COLO668 (cell line): ENCODE results near the gene KLHL6.
A peak's percentile ranks its signal among the peaks of the same experiment; 100 is the strongest.
"Not testable (repeated sequence)": the region's sequence is repeated elsewhere in the genome, so short reads cannot be mapped to it uniquely, and the experiment has no call there.

Source experiments
- DNase-seq: peaks from one replicate; lab custom pipeline; 2025; ENCODE audit not compliant: unreplicated experiment; lab: John Stamatoyannopoulos, UW

The KLHL6 gene

DNA sequence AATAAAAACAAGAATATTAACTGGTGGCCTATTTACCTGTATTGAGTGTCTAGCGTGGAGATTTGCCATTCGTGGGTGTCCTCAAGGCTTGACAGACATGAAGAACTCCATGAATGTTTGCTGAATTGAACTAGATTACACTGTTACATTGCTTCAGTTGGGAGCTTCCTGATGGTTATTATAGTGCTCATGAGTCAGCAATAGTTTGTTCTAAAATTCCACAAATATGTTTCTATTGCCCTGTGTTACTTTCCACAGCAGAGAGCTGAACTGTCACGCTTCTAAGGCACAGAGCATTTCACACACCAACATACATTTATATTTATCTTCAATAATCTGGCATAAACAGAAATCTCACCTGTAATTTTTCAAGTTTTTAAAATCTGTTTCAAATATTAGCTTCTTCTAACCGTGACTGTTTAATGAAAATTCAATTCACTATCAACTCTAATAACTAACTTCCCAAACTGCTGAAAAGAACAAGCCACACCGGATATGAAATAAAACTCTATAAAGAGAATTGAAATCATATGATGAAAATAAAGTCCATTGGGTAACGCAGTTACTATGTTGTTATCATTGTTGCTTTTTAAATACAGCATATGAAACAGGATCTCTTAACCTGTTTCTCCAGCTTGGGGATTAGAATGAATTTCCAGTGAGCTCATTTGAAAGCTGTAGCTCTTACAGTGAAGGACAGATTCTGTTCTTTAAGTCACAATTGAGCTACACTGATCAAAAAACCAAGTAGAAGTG is 65.9 kb downstream of the KLHL6 start:
- DNase-seq, result no peak

DNA sequence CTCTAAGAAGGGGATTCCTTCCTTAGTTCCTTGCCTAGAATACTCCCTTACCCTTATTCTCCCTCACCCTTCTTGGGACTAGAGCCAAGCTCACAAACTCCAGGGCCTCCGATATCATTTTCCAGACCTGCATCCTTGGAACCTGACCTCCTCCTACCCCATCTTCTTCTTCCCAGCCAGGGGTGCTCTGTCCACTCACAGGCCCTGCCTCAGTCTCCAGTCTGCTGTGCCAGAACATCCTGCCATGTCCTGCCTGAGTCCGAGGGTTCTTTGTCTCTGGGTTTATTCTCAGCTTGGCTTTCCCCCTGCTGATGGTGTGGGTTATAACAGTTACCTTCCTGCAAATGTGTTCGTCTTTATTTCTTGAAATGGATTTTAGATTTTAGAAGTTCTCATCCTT is 67.2 kb downstream of the KLHL6 start:
- DNase-seq, result no peak

DNA sequence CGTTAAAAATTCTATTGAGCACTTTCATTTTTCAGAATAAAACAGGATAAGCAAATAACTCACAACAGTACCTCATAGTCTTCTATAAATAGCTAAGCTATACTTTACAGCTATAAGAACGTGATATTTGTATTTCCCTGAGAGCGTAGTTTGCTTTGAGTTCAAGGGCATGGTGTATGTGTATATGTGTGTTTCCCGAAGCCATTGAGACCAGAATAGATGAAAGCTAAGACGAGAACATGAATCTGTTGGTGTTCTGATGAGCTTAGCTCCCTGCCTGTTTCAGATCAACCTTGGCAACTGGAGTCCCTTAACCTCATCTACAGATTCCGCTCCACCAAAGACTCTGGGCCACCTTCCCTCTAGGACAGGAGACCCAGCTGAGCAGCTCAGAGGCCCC is 67.6 kb downstream of the KLHL6 start:
- DNase-seq, result no peak

DNA sequence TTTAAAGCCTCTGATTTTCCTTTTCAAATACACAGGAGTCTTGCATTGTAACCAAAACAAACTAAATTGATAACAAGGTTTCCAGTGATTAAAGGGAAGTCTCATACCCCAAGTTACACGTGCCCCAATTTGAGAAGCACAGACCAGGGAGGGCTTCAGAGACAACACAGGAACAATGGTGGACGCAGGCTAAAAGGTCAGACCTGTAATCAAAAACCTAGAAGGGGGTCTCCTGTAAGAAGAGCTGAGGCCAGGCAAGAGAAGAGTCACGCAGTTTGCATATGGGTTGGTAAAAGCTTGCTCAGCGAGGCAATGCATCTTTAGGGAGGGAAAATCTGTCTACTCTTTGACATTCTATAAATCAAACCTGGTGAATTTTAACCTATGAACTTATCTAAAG is 68.5 kb downstream of the KLHL6 start:
- no peak for DNase-seq

DNA sequence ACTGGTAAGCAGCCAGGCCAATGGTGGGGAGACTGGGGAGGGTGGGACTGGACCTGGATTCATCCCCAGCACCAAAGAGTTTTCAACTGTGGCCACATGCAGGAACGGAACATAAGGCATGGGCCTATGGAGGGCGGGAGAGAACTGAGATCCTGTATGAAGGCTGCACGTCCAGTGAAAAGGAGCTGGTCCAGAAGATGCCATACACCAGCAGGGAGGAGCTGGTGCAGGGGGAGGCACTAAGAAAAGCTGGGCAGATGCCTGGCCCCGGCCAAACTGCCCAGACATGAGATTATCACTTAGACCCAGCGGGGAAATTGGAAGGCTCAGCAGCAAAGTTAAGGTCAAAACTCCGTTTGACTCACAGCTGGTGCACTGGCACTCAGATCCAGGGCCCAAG is 69.0 kb downstream of the KLHL6 start:
- DNase-seq, result no peak

DNA sequence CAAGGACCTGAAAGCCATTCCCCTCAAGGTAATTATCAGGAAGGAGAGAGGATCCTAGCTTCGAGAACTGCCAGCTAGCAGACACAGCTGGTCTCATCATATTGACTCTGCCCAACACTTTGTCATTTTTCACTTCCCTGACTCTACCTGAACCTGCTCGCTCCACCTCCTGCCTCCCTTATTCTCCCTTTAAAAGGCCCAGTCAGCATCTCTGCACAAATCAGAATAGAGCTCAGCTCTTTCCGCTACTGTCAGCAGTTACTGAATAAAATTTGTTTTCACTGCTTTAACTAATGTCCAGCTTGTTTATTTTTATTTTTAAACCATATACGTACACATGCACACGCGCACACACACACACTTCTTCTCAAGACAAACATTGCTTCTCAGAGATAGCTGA is 69.9 kb downstream of the KLHL6 start:
- no peak for DNase-seq

DNA sequence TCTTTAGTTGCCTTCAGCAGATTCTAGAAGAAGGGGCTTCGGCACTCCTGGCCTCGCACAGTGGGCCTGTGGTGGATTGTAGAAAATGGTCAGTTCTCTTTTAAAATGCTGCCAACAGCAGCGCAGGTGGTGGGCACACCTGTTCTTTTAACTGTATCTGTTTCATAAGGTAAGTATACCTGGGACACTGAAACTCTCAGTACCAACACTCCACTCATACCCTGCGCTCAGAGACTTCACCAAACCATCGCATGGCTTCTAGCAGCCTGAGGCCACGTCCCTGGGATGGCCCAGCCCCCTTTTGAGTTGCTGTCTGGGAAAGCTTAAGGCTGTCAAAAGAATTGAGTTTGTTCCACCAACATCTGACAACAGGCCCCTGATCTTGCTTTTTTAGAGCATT is 70.4 kb downstream of the KLHL6 start:
- DNase-seq, result no peak

DNA sequence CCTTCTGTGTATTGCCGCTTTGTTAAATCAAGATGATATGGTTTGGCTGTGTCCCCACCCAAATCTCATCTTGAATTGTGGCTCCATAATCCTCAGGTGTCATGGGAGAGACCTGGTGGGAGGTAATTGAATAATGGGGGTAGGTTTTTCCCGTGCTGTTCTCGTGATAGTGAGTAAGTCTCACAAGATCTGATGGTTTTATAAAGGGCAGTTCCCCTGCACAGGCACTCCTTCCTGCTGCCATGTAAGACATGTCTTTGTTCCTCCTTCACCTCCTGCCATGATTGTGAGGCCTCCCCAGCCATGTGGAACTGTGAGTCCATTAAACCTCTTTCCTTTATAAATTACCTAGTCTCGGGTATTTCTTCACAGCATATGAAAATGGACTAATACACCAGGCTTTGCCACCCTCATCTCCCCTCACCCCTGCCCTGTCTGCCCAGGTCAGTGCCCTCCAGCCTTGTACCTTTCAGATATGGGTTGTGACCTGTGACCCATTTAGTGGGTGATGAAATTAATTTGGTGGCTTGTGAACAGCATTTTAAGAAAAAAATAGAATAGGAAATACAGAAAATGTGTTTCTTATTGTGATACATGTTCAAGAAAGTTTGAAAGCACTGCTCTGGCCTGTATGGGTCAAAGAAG is 71.0 kb downstream of the KLHL6 start:
- no peak for DNase-seq

DNA sequence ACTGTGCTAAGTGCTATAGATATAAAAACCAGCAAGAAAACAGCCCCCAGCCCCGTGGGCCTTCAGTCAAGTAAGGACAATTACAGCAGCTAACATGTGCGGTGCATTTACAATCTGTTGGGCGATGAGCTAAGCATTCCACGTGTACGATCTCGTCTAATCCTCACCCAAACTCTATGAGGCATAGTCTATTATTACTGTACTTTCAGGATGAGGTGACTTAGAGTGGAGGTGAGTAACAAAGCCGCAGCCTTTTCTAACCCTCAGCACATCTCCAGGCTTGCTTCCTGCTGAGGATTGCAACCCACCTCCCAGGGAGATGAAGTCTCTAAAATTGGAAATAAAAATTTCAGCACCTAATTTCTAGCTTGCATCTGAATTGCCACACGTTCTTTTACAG is 73.9 kb downstream of the KLHL6 start:
- DNase-seq, result no peak

DNA sequence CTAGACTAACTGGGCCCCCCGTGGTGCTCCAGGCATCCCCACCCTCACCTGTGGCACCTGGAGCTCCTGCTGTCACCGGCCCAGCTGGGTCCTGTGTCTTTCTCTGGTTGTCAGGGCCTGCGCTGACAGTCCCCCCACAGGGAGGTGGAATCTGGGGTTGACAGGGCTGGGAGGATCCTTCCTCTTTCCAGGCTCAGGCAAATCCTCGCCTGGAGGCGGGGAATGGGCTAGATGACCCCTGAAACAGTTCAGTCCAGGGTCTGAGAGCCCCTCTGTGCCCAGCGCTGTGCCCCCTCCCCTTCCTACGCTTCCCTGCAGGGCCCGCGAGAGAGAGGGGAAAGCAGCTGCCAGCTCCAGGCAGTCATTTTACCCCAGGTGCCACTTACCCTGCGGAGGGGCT is 77.0 kb downstream of the KLHL6 start:
- DNase-seq, result peak; percentile 4

DNA sequence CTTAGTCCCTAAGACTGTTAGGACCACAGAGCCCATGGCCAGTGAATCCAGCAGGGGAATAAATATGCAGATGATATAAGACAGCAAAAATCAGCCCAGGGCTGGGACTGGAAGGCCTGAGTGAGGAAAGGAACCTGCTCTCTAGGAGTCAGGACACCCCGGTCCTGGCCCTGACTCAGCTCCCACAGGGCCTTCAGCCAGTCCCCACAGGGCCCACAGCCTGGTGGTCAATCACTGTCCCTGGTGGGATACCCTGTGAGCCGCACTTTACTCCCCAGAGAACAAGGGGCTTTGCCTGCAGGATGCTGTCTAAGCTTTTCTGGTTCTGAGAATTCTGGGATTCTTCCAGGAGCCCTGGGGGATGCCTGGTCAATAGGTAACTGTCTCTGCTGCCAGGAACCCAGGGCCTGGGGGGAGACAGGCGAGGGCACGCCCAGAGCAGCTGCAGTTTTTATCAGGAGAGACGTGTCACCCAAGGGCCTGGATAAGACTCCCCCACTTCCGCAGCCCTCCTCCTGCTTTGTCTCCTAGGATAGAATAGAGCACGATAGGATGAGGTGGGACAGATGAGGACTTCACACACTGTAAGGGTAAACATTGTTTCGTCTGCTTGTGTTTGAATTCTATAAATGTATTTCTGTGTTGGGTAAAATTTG is 77.6 kb downstream of the KLHL6 start:
- DNase-seq, result no peak

DNA sequence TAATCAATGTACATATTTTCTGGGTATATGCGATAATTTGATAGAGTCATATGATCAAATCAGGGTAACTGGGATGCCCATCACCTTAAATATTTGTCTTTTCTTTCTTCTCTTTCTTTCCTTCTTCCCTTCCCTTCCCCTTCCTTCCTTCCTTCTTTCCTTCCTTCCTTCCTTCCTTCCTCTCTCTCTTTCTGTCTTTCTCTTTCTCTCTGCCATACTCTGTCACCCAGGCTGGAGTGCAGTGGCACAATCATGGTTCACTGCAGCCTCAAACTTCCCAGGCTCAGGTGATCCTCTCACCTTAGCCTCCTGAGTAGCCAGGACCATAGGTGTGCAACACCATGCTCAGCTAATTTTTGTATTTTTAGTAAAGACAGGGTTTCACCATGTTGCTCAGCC is 79.7 kb downstream of the KLHL6 start:
- DNase-seq, result not testable (repeated sequence)

DNA sequence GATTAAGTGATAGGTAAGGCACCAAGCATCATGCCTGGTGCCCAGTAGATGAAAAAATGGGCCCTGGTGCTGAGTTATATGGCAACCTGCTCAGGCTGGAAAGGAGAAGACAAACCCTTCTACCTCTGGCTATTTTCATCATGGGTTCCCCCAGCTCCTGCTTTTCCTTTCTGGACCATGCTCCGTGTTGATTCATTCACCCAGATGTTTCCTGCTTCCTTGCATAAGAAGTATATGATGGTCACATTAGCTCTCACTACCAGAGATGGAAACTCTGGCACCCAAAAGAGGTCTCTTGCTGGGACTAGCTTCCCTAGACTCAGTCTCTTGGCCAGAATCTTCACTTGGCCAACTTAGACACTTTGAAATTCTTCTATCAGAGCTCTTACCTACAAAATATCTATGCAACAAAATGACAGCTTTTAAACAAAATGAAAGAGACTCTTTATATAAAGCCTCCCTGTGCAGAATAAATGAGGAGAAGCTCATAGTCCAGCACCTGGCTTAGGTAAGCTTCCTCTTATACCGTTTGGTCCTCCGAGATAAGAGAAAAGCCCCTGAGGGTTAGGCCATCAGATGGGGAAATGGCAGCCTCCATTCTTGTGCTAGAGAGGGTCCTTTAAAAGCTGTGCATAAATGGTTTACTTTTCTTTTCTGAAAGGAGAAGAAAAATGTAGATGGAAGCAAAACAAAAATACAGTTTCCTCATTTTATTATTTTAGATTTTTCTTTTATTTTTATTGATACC is 80.3 kb downstream of the KLHL6 start:
- DNase-seq, result no peak

DNA sequence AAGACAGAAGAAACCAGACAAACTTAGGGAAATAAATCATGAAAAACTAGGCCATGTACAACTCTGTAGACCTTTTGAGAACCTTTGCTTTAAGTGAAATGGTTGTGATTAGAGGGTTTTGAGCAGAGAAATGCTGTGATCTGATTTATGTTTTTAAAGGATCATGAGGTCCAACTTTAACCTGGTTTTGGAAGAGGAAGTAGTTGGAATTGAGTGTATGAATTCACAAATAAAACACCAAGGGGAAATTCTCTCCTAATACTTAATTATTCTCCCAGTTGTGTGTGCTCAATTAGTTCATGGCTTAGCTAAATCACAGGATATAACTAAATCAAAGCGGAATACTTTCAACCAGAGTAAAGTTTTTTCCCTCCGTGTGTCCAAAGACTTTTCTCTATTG is 81.5 kb downstream of the KLHL6 start:
- no peak for DNase-seq

DNA sequence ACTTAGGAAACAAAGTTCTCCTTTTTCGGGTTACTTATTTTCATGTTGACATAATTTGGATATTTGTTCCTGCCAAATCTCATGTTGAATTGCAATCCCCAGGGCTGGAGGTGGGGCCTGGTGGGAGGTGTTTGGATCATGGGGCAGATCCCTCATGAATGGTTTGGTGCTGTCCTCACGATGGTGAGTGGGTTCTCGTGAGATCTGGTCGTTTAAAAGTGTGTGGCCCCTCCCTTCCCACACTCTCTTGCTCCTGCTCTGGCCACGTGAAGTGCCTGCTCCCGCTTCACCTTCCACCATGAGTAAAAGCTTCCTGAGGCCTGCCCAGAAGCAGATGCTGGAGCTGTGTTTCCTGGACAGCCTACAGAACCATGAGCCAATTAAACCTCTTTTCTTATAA is 83.4 kb downstream of the KLHL6 start:
- no peak for DNase-seq

DNA sequence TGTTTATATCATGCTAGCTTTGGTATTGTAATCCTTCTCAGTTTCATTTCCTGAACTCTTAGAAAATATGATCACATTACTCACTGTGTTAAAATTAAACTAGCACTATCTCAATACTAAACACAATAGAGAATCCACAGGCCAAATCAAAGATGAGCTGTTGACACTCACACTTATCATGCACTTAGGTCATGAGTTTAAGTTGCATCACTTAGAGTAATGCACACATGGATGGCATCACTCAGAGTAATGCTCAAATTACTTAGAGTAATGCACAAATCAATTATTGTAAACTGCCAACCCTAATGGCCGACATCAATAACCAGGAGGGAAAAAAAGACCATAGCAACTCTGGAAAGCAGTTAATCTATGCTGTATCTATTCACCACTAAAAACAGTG is 87.1 kb downstream of the KLHL6 start:
- DNase-seq, result no peak

DNA sequence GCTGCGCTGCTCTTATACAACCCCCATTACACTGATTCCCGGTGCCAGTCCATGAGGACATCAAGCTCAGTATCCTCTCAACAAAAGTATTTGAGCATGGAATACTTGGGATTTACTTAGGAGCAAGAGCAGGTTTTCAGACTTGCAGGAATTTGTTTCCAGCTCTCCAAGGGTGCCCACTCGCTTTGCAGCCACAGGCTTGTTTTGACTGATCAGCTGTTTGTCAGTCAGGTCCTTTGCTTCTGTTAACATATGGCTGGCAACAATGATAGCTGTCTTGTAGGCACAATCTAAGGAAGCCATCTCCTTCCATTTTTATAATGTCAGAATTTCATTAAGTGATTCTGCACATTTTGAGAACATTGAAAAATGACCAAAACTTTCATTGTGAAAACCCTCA is 88.9 kb downstream of the KLHL6 start:
- no peak for DNase-seq

DNA sequence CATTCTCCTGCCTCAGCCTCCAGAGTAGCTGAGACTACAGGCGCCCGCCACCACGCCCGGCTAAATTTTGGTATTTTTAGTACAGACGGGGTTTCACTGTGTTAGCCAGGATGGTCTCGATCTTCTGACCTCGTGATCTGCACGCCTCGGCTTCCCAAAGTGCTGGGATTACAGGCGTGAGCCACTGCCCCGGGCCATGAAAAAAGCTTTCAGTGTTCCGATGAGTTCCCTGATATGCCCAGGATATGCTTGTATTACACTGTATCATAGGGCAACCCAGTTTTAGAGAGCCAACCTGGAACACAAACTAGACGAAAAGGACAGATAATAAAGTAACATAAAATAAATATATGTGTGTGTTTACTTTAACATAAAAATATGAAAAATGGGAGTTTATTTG is 89.8 kb downstream of the KLHL6 start:
- DNase-seq, result not testable (repeated sequence)

DNA sequence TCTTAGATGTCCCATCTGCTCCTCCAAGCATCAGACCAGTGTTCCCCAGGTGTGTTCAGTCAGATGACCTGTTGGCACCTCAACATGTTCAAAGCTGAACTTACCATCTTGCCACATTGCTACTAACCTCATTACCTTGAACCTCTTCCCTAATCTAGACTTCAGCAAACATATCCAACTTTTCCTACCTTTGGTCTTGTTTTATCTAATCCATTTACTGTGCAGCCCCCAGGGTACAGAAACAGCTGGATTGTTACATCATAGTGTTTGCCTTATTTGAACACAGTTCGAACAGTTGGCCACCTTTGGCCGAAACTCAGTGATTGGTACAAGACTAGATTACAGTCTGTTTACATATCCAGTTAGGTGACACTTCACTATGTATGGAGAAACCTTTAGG is 91.0 kb downstream of the KLHL6 start:
- DNase-seq, result no peak

DNA sequence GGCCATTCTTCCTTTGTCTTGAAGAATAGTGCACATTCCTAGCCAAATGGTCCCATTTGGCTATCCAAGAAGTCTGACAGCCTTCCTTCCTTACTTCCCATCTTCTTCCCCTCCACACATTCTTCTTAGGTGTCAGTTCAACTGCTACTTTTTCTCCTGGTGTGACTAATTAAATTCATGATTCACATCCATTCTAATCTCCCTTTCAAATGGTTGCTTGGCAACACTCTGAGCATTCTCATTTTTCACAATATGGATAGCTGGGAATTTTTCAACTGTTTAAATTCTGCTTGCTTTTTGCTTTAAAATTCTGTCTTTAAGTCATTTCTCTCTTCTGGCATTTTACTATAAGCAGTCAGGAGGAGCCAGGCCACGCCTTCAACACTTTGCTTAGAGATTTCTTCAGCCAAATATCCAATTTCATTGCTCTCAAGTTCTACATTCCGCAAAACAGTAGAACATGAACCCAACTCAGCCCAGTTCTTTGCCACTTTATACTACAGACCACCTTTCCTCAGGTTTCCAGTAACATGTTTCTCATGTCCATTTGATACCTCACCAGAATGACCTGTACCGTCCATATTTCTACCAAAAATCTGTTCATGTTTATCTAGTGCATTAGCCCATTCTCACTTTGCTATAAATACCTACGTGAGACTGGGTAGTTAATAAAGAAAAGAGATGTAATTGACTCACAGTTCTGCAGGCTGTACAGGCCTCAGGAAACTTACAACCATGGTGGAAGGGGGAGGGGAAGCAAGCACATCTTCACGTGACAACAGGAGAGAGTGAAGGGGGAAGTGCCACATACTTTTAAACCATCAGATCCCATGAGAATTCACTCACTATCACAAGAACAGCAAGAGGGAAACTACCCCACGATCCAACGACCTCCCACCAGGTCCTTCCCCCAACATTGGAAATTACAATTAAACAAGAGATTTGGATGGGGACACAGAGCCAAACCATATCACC is 95.1 kb downstream of the KLHL6 start:
- no peak for DNase-seq

DNA sequence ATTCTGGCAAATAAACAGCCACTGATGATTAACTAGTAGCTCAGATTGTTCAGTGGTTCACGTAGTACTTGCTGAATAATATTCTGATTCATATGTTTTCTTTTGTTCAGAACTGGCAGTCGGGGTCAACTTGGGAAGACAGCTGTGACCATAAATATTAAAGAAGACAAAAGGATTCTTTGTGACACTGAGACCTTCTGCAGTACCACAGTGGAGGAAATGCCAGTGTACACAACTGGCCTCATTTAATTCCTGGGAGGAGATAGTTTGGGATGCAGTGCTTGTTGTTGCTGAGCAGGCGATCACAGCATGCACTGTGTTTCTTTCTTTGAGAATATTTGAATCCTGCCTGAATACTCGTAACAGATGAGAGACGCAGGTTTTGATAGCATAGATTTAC is 100.4 kb downstream of the KLHL6 start:
- no peak for DNase-seq
